HFF-Myc (cell line): ENCODE results near the gene ITM2C.

Source experiments
- DNase-seq: peaks from one replicate; pipeline ENCODE4 v3.0.0-alpha.2; 2011; ENCODE audit warnings: low read depth; ENCODE audit errors: extremely low read depth
- H3K4me3 ChIP-seq: replicated peaks from 2 replicates; pipeline ENCODE4 v1.5.1; 2011; ENCODE audit warnings: low read depth, mild to moderate bottlenecking, control low read depth, low read length
- TF ChIP-seq, protein P1 (sequence below): IDR thresholded peaks from 2 replicates; pipeline ENCODE4 v1.5.1; 2012; ENCODE audit warnings: mild to moderate bottlenecking, low read depth, low read length, control low read depth; ENCODE audit errors: missing control alignments

The ITM2C gene

DNA sequence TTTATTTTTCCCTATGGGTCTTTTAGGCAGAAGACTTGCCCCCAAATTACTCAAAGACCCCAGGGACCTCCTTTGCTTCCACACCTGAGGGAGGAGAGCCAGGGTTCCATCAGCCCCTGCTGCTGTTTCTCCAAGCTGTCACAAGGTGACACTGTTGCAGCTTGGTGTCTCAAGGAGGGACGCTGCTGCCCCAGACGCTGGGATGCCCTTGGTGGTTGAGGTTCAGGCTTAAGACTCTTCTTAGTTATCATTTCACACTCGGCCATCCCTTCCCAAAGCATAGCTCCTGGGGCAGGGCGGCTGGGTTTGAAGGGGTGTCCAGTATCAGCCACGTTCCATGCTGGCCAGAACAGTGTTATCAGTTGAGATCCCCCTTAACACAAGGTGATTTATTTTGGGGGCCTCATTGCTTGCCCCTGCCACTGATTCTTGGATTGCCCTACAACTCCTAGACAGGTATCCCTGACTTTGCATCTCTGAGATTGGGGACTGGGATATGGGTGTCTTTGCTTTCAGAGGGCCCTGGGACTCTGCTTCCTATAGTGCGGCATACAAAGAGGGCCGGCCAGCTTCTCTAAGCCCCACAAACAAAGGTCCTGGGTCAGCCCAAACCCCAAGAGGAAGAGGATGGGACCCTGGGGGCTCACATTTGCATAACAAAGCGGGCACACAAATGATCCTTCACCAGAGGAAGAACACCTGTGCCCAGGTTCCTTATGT, 37.6 kb downstream of the ITM2C start:
- peak; percentile 24 for DNase-seq
- H3K4me3 ChIP-seq, result no peak overlapping the region
- TF ChIP-seq, protein P1, sequence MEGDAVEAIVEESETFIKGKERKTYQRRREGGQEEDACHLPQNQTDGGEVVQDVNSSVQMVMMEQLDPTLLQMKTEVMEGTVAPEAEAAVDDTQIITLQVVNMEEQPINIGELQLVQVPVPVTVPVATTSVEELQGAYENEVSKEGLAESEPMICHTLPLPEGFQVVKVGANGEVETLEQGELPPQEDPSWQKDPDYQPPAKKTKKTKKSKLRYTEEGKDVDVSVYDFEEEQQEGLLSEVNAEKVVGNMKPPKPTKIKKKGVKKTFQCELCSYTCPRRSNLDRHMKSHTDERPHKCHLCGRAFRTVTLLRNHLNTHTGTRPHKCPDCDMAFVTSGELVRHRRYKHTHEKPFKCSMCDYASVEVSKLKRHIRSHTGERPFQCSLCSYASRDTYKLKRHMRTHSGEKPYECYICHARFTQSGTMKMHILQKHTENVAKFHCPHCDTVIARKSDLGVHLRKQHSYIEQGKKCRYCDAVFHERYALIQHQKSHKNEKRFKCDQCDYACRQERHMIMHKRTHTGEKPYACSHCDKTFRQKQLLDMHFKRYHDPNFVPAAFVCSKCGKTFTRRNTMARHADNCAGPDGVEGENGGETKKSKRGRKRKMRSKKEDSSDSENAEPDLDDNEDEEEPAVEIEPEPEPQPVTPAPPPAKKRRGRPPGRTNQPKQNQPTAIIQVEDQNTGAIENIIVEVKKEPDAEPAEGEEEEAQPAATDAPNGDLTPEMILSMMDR, result peak; percentile 85

DNA sequence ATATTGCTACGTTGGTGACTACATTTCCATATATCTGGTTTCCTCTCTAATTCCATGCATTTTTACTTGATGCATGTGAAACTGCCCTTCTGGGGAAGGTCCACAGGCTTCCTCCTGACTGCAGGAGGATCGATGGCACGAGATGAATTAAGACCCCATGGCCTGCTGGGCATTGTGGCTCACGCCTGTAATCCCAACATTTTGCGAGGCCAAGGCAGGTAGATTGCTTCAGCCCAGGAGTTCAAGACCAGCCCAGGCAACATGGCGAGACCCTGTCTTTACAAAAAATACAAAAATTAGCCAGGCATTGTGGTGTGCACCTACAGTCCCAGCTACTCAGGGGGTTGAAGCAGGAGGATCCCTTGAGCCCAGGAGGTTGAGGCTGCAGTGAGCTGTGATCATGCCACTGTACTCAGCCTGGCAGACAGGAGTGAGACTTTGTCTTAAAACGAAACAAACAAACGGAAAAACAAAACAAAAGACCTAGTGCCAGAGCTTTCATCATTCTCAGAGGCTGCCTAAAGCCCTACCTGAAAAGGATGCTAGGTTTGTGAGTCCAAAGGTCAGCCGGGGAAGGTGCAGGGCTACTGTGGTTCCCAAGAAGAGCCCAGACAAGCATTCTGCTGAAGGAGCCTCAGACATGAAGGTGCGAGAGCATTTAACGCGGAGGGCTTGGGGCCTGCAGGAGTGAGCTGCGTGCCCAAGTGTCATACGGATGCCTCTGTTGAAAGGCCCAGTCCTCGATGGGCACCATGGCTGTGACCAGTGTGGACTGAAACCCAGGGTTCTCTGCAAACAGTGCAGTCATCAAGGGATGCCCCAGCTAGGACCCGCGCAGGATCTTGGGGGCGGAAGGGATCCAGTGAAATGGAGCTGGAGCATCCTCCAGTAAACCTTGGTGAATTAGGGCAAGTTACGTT, 38.7 kb downstream of the ITM2C start:
- TF ChIP-seq, protein P1, result no peak
- DNase-seq, result no peak
- no peak overlapping the region for H3K4me3 ChIP-seq

DNA sequence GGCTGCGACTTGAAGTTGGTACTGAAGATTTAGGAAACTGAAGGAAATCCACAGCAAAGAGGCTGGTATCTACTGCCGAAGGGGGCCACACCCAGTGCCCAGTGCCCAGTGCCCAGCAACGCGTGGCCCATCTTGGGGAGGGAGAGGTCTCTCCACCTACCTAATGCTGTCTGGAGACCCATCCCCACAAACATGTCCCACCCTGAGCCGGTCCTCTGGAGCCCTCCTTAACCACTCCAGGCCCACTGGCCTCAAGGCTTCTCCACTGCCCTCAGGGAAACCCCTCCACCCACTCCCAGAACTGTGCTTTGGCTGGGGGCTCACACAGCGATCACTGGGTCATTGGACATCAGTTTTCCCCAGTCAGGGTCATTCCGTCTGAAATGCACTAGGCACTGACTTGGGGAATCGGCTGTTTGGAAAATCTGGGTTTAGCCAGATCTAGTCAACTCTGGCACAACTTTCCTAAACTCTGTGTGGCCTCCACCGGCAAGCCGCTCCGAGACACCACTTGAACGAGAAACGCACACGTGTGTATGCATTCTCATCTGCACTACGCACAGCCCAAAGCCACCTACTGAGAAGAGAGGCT, 40.2 kb downstream of the ITM2C start:
- no peak for DNase-seq
- H3K4me3 ChIP-seq, result no peak overlapping the region
- TF ChIP-seq, protein P1, result no peak

DNA sequence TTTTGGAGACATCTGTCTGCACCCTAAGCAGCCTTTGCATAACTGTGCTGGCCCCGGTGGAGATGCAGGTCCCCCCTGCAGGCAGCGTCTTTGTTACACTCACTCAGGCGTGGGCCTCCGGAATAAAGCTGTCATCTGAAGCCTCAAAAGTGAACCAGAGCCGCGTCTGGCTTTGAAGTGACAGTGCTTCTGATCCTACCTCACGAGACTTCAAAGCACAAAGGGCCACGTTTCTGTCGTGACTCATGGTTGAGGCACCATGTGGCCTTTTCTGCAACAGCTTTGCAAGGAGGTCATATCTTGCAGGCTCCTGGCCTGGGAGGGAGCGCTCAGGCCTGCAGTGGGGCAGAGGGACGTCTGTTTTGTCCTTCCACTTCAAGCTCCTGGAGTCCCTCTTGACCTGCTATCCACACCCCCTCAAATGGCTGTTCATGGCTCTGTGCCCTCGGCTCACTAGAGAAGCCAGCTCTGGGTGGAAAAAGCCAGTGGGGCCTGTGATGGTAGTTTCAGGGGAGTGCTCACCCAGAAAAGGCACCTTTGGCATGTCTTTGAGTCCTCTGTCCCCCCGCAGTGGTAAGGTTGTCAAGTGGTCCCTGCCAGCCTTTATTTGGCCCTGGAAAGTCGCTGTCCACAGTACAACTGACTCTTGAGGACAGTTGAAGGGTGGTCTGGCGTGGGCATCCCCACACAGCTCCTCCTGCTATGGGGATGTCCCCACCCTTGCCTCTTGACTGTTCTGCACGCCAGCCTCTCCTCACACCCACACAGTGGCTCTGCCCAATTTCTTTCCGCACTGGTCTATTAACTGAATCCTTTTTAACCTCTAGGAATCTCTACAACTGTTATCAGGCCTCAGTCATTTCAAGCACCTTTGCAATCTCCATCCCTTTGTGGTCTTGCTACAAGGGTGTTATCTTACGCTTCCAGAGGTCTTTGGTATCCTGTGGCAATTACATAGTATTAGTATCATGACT, 41.0 kb downstream of the ITM2C start:
- H3K4me3 ChIP-seq, result no peak overlapping the region
- TF ChIP-seq, protein P1, result no peak
- DNase-seq, result no peak

DNA sequence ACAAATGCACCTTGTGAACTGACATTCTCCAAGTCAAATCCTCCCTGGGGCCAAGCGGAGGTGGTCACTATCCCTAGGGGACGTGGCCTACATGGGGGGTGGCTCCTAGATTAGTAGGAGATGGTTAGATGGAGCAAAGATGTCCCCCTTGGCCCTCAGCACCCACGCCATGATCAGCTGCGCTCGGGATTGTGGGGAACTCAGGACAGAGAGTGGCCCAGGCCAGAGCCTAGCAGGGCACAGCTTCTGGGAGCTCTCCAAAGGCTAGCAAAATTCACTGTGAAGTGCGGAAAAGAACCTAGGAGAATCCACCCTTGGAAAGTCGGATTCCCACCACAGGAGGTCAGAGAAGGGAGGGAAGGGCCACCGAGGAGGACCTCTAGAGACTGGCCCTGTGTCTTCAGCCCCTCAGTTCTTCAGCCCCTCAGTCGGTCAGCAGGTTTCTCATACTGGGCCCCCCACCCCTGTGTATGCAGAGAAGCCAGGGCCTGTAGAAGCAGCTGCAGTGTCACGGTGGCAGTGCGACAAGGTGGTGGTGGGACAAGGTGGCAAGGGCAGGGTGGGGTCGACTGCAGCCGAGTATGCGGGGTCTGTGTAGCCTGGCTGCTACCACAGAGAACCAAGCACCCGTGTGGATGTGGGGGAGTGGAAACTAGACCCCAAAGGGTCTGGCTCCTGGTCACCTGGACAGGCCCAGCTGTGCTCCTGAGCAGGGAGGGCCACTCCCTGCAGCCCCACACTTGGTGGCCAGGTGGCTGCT, 41.9 kb downstream of the ITM2C start:
- TF ChIP-seq, protein P1, result no peak
- no peak for DNase-seq
- H3K4me3 ChIP-seq, result no peak overlapping the region
